GM23248 (cell line): ENCODE results near the gene PHRF1.

Source experiments
- EZH2 ChIP-seq: fragments of 200-600 bp; sonication (generic); IDR thresholded peaks from 2 replicates; pipeline ENCODE4 v1.6.1; 2018; ENCODE audit warnings: antibody characterized with exemption, mild to moderate bottlenecking; ENCODE audit not compliant: insufficient read depth, poor library complexity, severe bottlenecking
- EZH2phosphoT487 ChIP-seq: fragments of 200-600 bp; sonication (generic); IDR thresholded peaks from 2 replicates; pipeline ENCODE4 v1.6.1; 2018; ENCODE audit warnings: antibody characterized with exemption, moderate library complexity, mild to moderate bottlenecking, low read depth; ENCODE audit not compliant: insufficient read depth

- TF ChIP-seq EZH2 (no peak), EZH2phosphoT487 (no peak)
Measured at GRCh38 chr11:613369-613968, 37.2 kb downstream of the PHRF1 start.
